K562 (cell line): ENCODE results near the gene ODAPH. TPM values are rescaled to one million over a fixed set of nuclear protein-coding genes. Genes with fewer than 3 reads are reported as not detected.

Experiments used
- CBX2 ChIP-seq: fragments of 200-600 bp; sonication (generic); IDR thresholded peaks from one replicate; pipeline ENCODE4 v1.6.1; 2012; ENCODE audit warnings: mild to moderate bottlenecking, low read length, inconsistent platforms; ENCODE audit not compliant: insufficient read depth, poor library complexity, severe bottlenecking
- CEBPB ChIP-seq: fragments of 450-650 bp; IDR thresholded peaks from 2 replicates; pipeline ENCODE4 v1.6.1; 2016; ENCODE audit warnings: missing genetic modification characterization, missing compliant biosample characterization
- CSDE1 ChIP-seq, 2 experiments: fragments of 450-650 bp; IDR thresholded peaks; 2 replicates each; pipeline ENCODE4 v1.6.1; 2016; ENCODE audit warnings: mild to moderate bottlenecking in 1 of 2
- KLF10 ChIP-seq: fragments of 250-450 bp; sonication (Bioruptor Pico); IDR thresholded peaks from 2 replicates; pipeline ENCODE4 v1.6.1; 2021; ENCODE audit warnings: matching md5 sums
- MAFF ChIP-seq: IDR thresholded peaks from 2 replicates; pipeline ENCODE4 v1.6.1; 2012; ENCODE audit warnings: low read length, improper control_type of control experiment
- NFE2 ChIP-seq: IDR thresholded peaks from 2 replicates; pipeline ENCODE4 v1.6.1; 2014; ENCODE audit warnings: antibody characterized with exemption, low read depth
- NR3C1 ChIP-seq: sonication (generic); formaldehyde crosslinking; IDR thresholded peaks from 2 replicates; pipeline ENCODE4 v1.8.1; 2022; ENCODE audit warnings: missing genetic modification reagents
- PRDM10 ChIP-seq: fragments of 450-650 bp; IDR thresholded peaks from 2 replicates; pipeline ENCODE4 v1.6.1; 2018; ENCODE audit not compliant: partially characterized antibody
- REST ChIP-seq, 2 experiments: fragments of 450-650 bp; formaldehyde crosslinking in 1 of 2; IDR thresholded peaks; 2 replicates each; pipeline versions ENCODE4 v1.4.0 to v1.6.1; 2014 to 2020; ENCODE audit warnings: mild to moderate bottlenecking in 2 of 2, borderline replicate concordance in 1 of 2, low read depth in 1 of 2
- SNRNP70 ChIP-seq: fragments of 200-400 bp; formaldehyde crosslinking; optimal IDR thresholded peaks from 2 replicates; pipeline ENCODE3; 2017; ENCODE audit warnings: low read depth, low read length
- ZNF384 ChIP-seq: IDR thresholded peaks from 2 replicates; pipeline ENCODE4 v1.6.1; 2012; ENCODE audit warnings: low read depth, low read length, improper control_type of control experiment
- ZNF408 ChIP-seq: fragments of 250-450 bp; sonication (Bioruptor Pico); IDR thresholded peaks from 2 replicates; pipeline ENCODE4 v1.4.0; 2020; ENCODE audit warnings: low read depth, mild to moderate bottlenecking, moderate library complexity
- ZNF518B ChIP-seq: fragments of 250-450 bp; sonication (Bioruptor Pico); IDR thresholded peaks from 2 replicates; pipeline ENCODE4 v1.5.0; 2021; ENCODE audit warnings: mild to moderate bottlenecking, moderate library complexity
- polyA plus RNA-seq, 8 experiments: library from polyadenylated mRNA; depleted of rRNA in 4 of 8; stranded (reverse) in 5 of 8; unstranded in 3 of 8; fragments of >200 nt; fragmentation: Nextera tagmentation in 2 of 8; fragmentation: Illumina TruSeq in 1 of 8; extraction: Ambion mirVana in 2 of 8; extraction: Trizol in 1 of 8; gene quantifications; 2 replicates each; pipeline versions ENCODE4 v1.2.1 to v1.2.3, GENCODE V29; 2011 to 2014; ENCODE audit warnings: inconsistent platforms in 1 of 8, missing spikeins in 1 of 8
- total RNA-seq, 7 experiments: library from RNA; depleted of rRNA in 6 of 7; stranded (reverse); fragments of >200 nt in 6 of 7; fragmentation: Illumina TruSeq in 2 of 7; extraction: Trizol in 2 of 7; gene quantifications; 2 replicates each; pipeline versions ENCODE4 v1.2.1 to v1.2.3, GENCODE V29; 2011 to 2021; ENCODE audit warnings: low replicate concordance in 1 of 7

Gene ODAPH
- total and polyA plus RNA-seq, 9 of the 15 experiments (the other 6 are each of a cell fraction or from before 2014, with no cell fraction given): not detected

GRCh38 chr4:75598390-75598789, 42.5 kb downstream of the ODAPH start (continued):
- TF ChIP-seq REST (IDR thresholded peaks at IDR 0.05; ENCODE audit: borderline replicate concordance): no peak
- TF ChIP-seq REST (CRISPR knock-in tag; IDR thresholded peaks at IDR 0.05; ENCODE audit: low read depth): no peak
- TF ChIP-seq PRDM10: no peak
- TF ChIP-seq NFE2: peak; percentile 80
- peak; percentile 78 for TF ChIP-seq MAFF
- TF ChIP-seq CEBPB (tag): peak; percentile 89
- TF ChIP-seq SNRNP70: no peak
- no peak for TF ChIP-seq ZNF518B (CRISPR knock-in tag)
- no peak for TF ChIP-seq NR3C1 (CRISPR knock-in tag)
- TF ChIP-seq CBX2: no peak
- peak; percentile 94 for TF ChIP-seq ZNF384
- TF ChIP-seq ZNF408: no peak
- no peak for TF ChIP-seq CSDE1 (IDR thresholded peaks at IDR 0.05)
- no peak for TF ChIP-seq KLF10 (CRISPR knock-in tag)
